K562 (cell line): Measurements from ENCODE around the gene ZSCAN12. TPM values are rescaled to one million over a fixed set of nuclear protein-coding genes. Genes with fewer than 3 reads are reported as not detected.
A peak's percentile ranks its signal among the peaks of the same experiment; 100 is the strongest.

Experiments used
- CBX5 ChIP-seq: IDR thresholded peaks from 2 replicates; pipeline ENCODE4 v1.6.1; 2014; ENCODE audit warnings: low read depth, borderline replicate concordance
- CLOCK ChIP-seq: fragments of 250-450 bp; sonication (Bioruptor Pico); IDR thresholded peaks from 2 replicates; pipeline ENCODE4 v1.4.0; 2020; ENCODE audit warnings: mild to moderate bottlenecking, moderate library complexity, borderline replicate concordance
- HDAC1 ChIP-seq, 2 experiments: fragments of 450-650 bp; IDR thresholded peaks; 2 replicates each; pipeline ENCODE4 v1.6.1; 2016 to 2017; ENCODE audit warnings: inconsistent platforms in 1 of 2, mild to moderate bottlenecking in 1 of 2, moderate library complexity in 1 of 2
- HDAC8 ChIP-seq: fragments of 450-650 bp; IDR thresholded peaks from 2 replicates; pipeline ENCODE4 v1.6.1; 2016; ENCODE audit warnings: mild to moderate bottlenecking, missing genetic modification characterization, moderate library complexity, missing compliant biosample characterization
- HLTF ChIP-seq: fragments of 450-650 bp; IDR thresholded peaks from 2 replicates; pipeline ENCODE4 v1.6.1; 2016
- HNRNPLL ChIP-seq: fragments of 200-400 bp; formaldehyde crosslinking; IDR thresholded peaks from 2 replicates; pipeline ENCODE4 v1.6.1; 2017; ENCODE audit warnings: low read length, low read depth, mild to moderate bottlenecking; ENCODE audit not compliant: poor library complexity, severe bottlenecking
- MEF2D ChIP-seq: conservative IDR thresholded peaks from 2 replicates; pipeline ENCODE4 v1.6.1; 2016; ENCODE audit warnings: low read depth, missing genetic modification characterization, missing compliant biosample characterization
- PRMT5 ChIP-seq: sonication (generic); formaldehyde crosslinking; IDR thresholded peaks from 2 replicates; pipeline ENCODE4 v1.5.0; 2020; ENCODE audit warnings: missing genetic modification reagents
- PYGO2 ChIP-seq: fragments of 450-650 bp; IDR thresholded peaks from 2 replicates; pipeline ENCODE4 v1.6.1; 2016; ENCODE audit warnings: mild to moderate bottlenecking, missing genetic modification characterization, moderate library complexity, missing compliant biosample characterization
- RNF219 ChIP-seq: fragments of 250-450 bp; sonication (Bioruptor Pico); IDR thresholded peaks from 2 replicates; pipeline ENCODE4 v1.5.0; 2022; ENCODE audit warnings: mild to moderate bottlenecking
- STAT5B ChIP-seq: fragments of 250-450 bp; sonication (Bioruptor Pico); IDR thresholded peaks from 2 replicates; pipeline ENCODE4 v1.8.0; 2021; ENCODE audit warnings: mild to moderate bottlenecking, inconsistent platforms
- TEAD2 ChIP-seq: fragments of 450-650 bp; IDR thresholded peaks from 2 replicates; pipeline ENCODE4 v1.6.1; 2016; ENCODE audit warnings: missing genetic modification characterization, control low read depth, missing compliant biosample characterization
- ZBTB40 ChIP-seq, 2 experiments: fragments of 450-650 bp in 1 of 2; sonication (generic) in 1 of 2; formaldehyde crosslinking in 1 of 2; IDR thresholded peaks; 2 replicates each; pipeline versions ENCODE4 v1.7.1 to v1.9.0; 2016 to 2022; ENCODE audit warnings: inconsistent platforms in 1 of 2, mild to moderate bottlenecking in 1 of 2, missing genetic modification reagents in 1 of 2
- ZFP30 ChIP-seq: fragments of 250-450 bp; sonication (Bioruptor Pico); IDR thresholded peaks from 2 replicates; pipeline ENCODE4 v1.8.0; 2022; ENCODE audit warnings: moderate library complexity, mild to moderate bottlenecking, inconsistent platforms, borderline replicate concordance
- polyA plus RNA-seq, 8 experiments: library from polyadenylated mRNA; depleted of rRNA in 4 of 8; stranded (reverse) in 5 of 8; unstranded in 3 of 8; fragments of >200 nt; fragmentation: Nextera tagmentation in 2 of 8; fragmentation: Illumina TruSeq in 1 of 8; extraction: Ambion mirVana in 2 of 8; extraction: Trizol in 1 of 8; gene quantifications; 2 replicates each; pipeline versions ENCODE4 v1.2.1 to v1.2.3, GENCODE V29; 2011 to 2014; ENCODE audit warnings: inconsistent platforms in 1 of 8, missing spikeins in 1 of 8
- total RNA-seq, 7 experiments: library from RNA; depleted of rRNA in 6 of 7; stranded (reverse); fragments of >200 nt in 6 of 7; fragmentation: Illumina TruSeq in 2 of 7; extraction: Trizol in 2 of 7; gene quantifications; 2 replicates each; pipeline versions ENCODE4 v1.2.1 to v1.2.3, GENCODE V29; 2011 to 2021; ENCODE audit warnings: low replicate concordance in 1 of 7

Gene ZSCAN12
- total and polyA plus RNA-seq, 9 of the 15 experiments (the other 6 are each of a cell fraction or from before 2014, with no cell fraction given): 2.5 to 19.6 (median 12.5) TPM

GRCh38 chr6:28335040-28335563 is 64.4 kb downstream of the ZSCAN12 start (continued):
- no peak; the same call in 1 of the 2 replicates for TF ChIP-seq ZBTB40 (IDR thresholded peaks at IDR 0.05)
- no peak for TF ChIP-seq ZBTB40 (CRISPR knock-in tag; IDR thresholded peaks at IDR 0.05)
- no peak for TF ChIP-seq ZFP30 (CRISPR knock-in tag)
- peak; percentile 48; the same call in 1 of the 2 replicates for TF ChIP-seq HDAC8 (tag)
- TF ChIP-seq HNRNPLL: no peak
- peak; percentile 67; the same call in 1 of the 2 replicates for TF ChIP-seq CLOCK (CRISPR knock-in tag)
- TF ChIP-seq PRMT5 (CRISPR knock-in tag): no peak
- no peak for TF ChIP-seq STAT5B (CRISPR knock-in tag)
- TF ChIP-seq HLTF: 0 out of 2 replicates have a peak, but pooled peaks have one; percentile 44
- TF ChIP-seq CBX5: no peak
- 0 out of 2 replicates have a peak, but pooled peaks have one; percentile 41 for TF ChIP-seq TEAD2
- no peak for TF ChIP-seq RNF219
- TF ChIP-seq PYGO2 (tag): peak; percentile 86
- TF ChIP-seq MEF2D: peak; percentile 78
- TF ChIP-seq HDAC1 (IDR thresholded peaks at IDR 0.05): peak; percentile 83 to 86; a peak in 3 of 4 replicates
